ENCODE measurements around the gene TTC9B.

TTC9B gene

GRCh38 chr19:40217934-40218890 is at the start of gene TTC9B:
Gene TTC9B (minus strand): TSS chr19:40218384. CDS start chr19:40218381, 3 bp downstream.
- no peak for DNase-seq

- no peak for DNase-seq
Measured at GRCh38 chr19:40267601-40267997, 49.4 kb upstream of the TTC9B start.

GRCh38 chr19:40266912-40267600 is 48.9 kb upstream of the TTC9B start:
- DNase-seq, result no peak

- DNase-seq, result no peak
Measured at GRCh38 chr19:40266119-40266518, 47.9 kb upstream of the TTC9B start.

GRCh38 chr19:40265763-40266099 is 47.5 kb upstream of the TTC9B start:
- DNase-seq, result no peak

GRCh38 chr19:40265055-40265762 is 47.0 kb upstream of the TTC9B start:
- no peak for DNase-seq

GRCh38 chr19:40264314-40265054 is 46.3 kb upstream of the TTC9B start:
- DNase-seq, result no peak

GRCh38 chr19:40263440-40264313 is 45.5 kb upstream of the TTC9B start:
- no peak for DNase-seq

GRCh38 chr19:40262422-40262821 is 44.2 kb upstream of the TTC9B start:
- no peak for DNase-seq

- no peak for DNase-seq
Measured at GRCh38 chr19:40261631-40262030, 43.4 kb upstream of the TTC9B start.

GRCh38 chr19:40257096-40257517 is 38.9 kb upstream of the TTC9B start:
- DNase-seq, result no peak

- DNase-seq, result no peak
Measured at GRCh38 chr19:40256512-40256911, 38.3 kb upstream of the TTC9B start.

GRCh38 chr19:40255619-40256166 is 37.5 kb upstream of the TTC9B start:
- DNase-seq, result no peak

GRCh38 chr19:40254714-40255418 is 36.7 kb upstream of the TTC9B start:
- no peak for DNase-seq

- no peak for DNase-seq
Measured at GRCh38 chr19:40253611-40254092, 35.5 kb upstream of the TTC9B start.

GRCh38 chr19:40252395-40252794 is 34.2 kb upstream of the TTC9B start:
- no peak for DNase-seq

- DNase-seq, result no peak
Measured at GRCh38 chr19:40251991-40252390, 33.8 kb upstream of the TTC9B start.

GRCh38 chr19:40251244-40251643 is 33.1 kb upstream of the TTC9B start:
- no peak for DNase-seq

- no peak for DNase-seq
Measured at GRCh38 chr19:40249781-40250180, 31.6 kb upstream of the TTC9B start.

GRCh38 chr19:40249201-40249600 is 31.0 kb upstream of the TTC9B start:
- DNase-seq, result no peak

Data from bone marrow (tissue), 2 donors.